Cardiac fibroblast (primary cell): Measurements from ENCODE around the gene THAP5.

Source experiments
- DNase-seq, 2 donors: peaks; one replicate each; pipeline versions ENCODE4 v3.0.0 to v3.0.0-alpha.2; 2010; ENCODE audit warnings: low read depth in 2 of 2
- H3K4me3 ChIP-seq, 2 donors: replicated peaks in 1 of 2; 1 replicate in 1 of 2; 2 replicates in 1 of 2; pipeline ENCODE4 v1.5.1; 2011; ENCODE audit warnings: low read depth in 2 of 2, low read length in 2 of 2, mild to moderate bottlenecking in 2 of 2, moderate library complexity in 1 of 2
- TF ChIP-seq, protein P1 (sequence below): IDR thresholded peaks from one replicate; pipeline ENCODE4 v1.5.1; 2011; ENCODE audit warnings: low read depth, mild to moderate bottlenecking, low read length, inconsistent platforms

Gene THAP5, protein sequence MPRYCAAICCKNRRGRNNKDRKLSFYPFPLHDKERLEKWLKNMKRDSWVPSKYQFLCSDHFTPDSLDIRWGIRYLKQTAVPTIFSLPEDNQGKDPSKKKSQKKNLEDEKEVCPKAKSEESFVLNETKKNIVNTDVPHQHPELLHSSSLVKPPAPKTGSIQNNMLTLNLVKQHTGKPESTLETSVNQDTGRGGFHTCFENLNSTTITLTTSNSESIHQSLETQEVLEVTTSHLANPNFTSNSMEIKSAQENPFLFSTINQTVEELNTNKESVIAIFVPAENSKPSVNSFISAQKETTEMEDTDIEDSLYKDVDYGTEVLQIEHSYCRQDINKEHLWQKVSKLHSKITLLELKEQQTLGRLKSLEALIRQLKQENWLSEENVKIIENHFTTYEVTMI

DNA sequence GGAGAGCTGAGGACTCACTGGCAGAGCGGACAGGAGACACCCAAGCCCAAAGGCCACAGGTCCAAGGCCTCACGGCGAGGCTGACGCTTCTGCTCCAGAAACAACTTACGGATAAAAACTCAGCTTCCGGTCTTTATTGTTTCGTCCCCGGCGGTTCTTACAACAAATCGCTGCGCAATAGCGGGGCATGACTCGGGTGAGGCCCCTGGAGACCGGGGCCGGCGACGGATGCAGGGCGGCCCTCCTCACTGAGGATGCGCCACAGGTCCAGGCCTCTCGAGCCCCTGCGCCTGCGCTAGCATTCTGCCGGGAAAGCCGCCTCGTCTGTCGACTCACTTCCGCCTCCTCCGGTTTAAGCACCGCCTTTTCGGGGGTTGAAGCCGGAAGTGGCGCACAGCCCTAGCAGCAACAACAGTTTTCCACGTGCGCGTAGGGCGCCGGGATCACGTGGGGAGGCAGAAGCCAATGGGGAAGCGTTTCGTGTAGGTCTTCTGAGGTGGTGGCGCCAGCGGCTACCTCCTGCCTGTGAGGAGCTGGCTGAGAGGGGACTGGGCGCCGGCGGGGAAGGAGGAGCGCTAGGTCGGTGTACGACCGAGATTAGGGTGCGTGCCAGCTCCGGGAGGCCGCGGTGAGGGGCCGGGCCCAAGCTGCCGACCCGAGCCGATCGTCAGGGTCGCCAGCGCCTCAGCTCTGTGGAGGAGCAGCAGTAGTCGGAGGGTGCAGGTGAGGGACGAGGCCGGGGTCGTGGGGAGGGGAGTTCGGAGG, at the start of gene THAP5, which contains the start of gene DNAJB9:
Gene THAP5 (minus strand): TSS at position 326 of the 765 bp plus-strand sequence. CDS start 137 bp downstream, at position 189.
Gene DNAJB9 (plus strand): TSS at position 494 of the 765 bp plus-strand sequence. CDS start 1,853 bp downstream, outside the sequence.
- peak within 1 kb of the TSS; percentile 93 to 97 for H3K4me3 ChIP-seq
- TF ChIP-seq, protein P1, sequence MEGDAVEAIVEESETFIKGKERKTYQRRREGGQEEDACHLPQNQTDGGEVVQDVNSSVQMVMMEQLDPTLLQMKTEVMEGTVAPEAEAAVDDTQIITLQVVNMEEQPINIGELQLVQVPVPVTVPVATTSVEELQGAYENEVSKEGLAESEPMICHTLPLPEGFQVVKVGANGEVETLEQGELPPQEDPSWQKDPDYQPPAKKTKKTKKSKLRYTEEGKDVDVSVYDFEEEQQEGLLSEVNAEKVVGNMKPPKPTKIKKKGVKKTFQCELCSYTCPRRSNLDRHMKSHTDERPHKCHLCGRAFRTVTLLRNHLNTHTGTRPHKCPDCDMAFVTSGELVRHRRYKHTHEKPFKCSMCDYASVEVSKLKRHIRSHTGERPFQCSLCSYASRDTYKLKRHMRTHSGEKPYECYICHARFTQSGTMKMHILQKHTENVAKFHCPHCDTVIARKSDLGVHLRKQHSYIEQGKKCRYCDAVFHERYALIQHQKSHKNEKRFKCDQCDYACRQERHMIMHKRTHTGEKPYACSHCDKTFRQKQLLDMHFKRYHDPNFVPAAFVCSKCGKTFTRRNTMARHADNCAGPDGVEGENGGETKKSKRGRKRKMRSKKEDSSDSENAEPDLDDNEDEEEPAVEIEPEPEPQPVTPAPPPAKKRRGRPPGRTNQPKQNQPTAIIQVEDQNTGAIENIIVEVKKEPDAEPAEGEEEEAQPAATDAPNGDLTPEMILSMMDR: no peak
- DNase-seq: peak; percentile 100

- no peak for DNase-seq
- TF ChIP-seq, protein P1: no peak
- H3K4me3 ChIP-seq: no peak overlapping the region
Measured at GRCh38 chr7:108618056-108618455, 48.5 kb upstream of the THAP5 start.

DNA sequence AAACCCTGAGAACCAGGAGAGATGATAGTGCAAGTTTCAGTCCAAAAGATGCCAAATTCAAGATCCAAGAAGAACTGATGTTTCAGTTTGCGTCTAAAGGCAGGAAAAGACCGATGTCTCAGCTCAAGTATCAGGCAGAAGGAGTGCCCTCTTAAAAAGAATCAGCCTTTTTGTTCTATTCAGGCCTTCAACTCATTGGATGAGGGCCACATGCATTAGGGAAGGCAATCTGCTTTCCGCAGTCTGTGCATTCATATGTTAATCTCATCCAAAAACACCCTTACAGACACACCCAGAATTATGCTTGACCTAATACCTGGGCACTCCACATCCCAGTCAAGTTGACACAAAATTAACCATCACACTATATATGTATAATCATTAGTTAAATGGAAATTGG, 45.4 kb upstream of the THAP5 start:
- H3K4me3 ChIP-seq: no peak overlapping the region
- DNase-seq: no peak
- TF ChIP-seq, protein P1: no peak

DNA sequence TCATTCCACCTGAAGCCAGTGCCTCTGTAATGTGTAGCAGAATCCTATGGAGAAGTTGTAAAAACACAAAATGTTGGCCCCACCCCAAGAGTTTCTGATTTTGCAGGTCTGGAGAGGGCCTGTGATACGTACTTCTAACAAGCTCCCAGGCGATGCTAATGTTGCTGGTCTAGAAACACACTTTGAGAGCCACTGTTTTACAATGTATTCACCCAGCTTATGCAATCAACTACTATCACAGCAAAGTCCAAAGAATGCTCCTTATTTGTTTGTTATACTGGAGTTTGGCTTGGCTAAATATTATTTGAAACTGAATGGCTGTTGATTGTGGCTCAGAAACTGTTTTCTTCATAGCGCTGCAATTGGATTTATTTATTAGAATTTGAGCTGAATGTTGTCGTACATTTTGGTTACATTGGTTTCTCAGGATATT, 44.5 kb upstream of the THAP5 start:
- no peak for DNase-seq
- TF ChIP-seq, protein P1: no peak
- no peak overlapping the region for H3K4me3 ChIP-seq

GRCh38 chr7:108613147-108613948, 43.8 kb upstream of the THAP5 start:
- peak; percentile 59 to 65 for DNase-seq
- H3K4me3 ChIP-seq: no peak overlapping the region
- TF ChIP-seq, protein P1: peak; percentile 53

DNA sequence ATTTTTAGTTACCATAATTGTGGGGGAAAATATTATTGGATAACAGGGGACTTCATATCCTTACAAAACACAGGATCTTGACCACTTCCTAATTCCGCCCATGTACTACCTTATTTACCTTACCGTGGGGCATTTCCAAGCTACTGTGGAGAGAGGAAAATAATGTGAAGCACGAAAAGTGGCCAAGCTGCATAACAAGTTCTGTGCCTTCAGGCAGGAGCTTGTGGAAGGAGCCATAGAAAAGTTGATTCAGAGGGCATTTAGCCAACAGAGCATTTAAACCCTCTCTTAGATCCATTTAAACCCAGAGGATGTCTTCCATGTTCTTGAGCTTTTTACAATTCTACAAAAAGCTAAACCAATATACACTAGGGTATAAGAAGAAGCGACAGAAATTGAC, 41.8 kb upstream of the THAP5 start:
- TF ChIP-seq, protein P1: no peak
- H3K4me3 ChIP-seq: no peak overlapping the region
- DNase-seq: no peak
